Measurements from ENCODE around the gene AARS2. TPM values are rescaled to one million over a fixed set of nuclear protein-coding genes. Genes with fewer than 3 reads are reported as not detected.

Gene AARS2
- total RNA-seq, 4 donors from 2014 or later: 6.6 to 10.2 (median 7.8) TPM

- intact Hi-C loops (cut with DNase I): no loop called here
- H3K9me3 ChIP-seq: no peaks in the 10 kb centered on the region
- peaks cover 26 to 52% (median 40%) of the 10 kb centered on the region in 4 donors for H3K4me1 ChIP-seq
- TF ChIP-seq EP300 (IDR thresholded peaks at IDR 0.05) (no peak), POLR2AphosphoS5 (IDR thresholded peaks at IDR 0.05) (no peak), POLR2A (IDR thresholded peaks at IDR 0.05; ENCODE audit: low read depth) (no peak)
- DNase-seq (ENCODE audit: extremely low spot score): no peak
- WGBS: 65% methylated on average over 17 of the region's 17 CpGs
- peak overlapping the region; percentile 85 to 90 (median 86) for H3K27ac ChIP-seq (replicated peaks in 1 of 4)
- peak overlapping the region; percentile 75 to 86 (median 80) for H3K4me3 ChIP-seq
- peaks cover 0 to 6% (median 0%) of the 10 kb centered on the region in 4 donors for H3K36me3 ChIP-seq
- H3K27me3 ChIP-seq: peaks cover 4 to 29% (median 15%) of the 10 kb centered on the region in 4 donors
These were observed 47.4 kb downstream of the AARS2 start for GRCh38 chr6:44265722-44266233.

- peak within 1 kb of the TSS; percentile 75 to 86 (median 80) for H3K4me3 ChIP-seq
- intact Hi-C loops (cut with DNase I): no loop called here
- peaks cover 0 to 8% (median under 1%) of the 10 kb centered on the region in 4 donors for H3K36me3 ChIP-seq
- peak; percentile 98 for DNase-seq (ENCODE audit: extremely low spot score)
- H3K4me1 ChIP-seq: peaks cover 23 to 46% (median 35%) of the 10 kb centered on the region in 4 donors
- H3K27ac ChIP-seq (replicated peaks in 1 of 4): peak within 1 kb of the TSS; percentile 85 to 90 (median 86)
- H3K9me3 ChIP-seq: no peaks in the 10 kb centered on the region
- under 1% methylated on average over 67 of the region's 72 CpGs for WGBS
- TF ChIP-seq POLR2A (IDR thresholded peaks at IDR 0.05; ENCODE audit: low read depth): peak; percentile 62
- TF ChIP-seq POLR2AphosphoS5 (IDR thresholded peaks at IDR 0.05): peak; percentile 78 to 89
- peak in 2 of 3 experiments; percentile 20 to 22 for TF ChIP-seq CTCF (IDR thresholded peaks at IDR 0.05)
- no peak for TF ChIP-seq EP300 (IDR thresholded peaks at IDR 0.05)
- peaks cover 4 to 23% (median 11%) of the 10 kb centered on the region in 4 donors for H3K27me3 ChIP-seq
These were observed 48.0 kb downstream of the AARS2 start, which contains the start of gene NFKBIE for GRCh38 chr6:44265007-44265721. Gene NFKBIE, minus strand, starts transcription at chr6:44265551. Its CDS starts 205 bp downstream, at chr6:44265346.

- no peak for DNase-seq (ENCODE audit: extremely low spot score)
- intact Hi-C loops (cut with DNase I): no loop called here
- WGBS: 7% methylated on average over 10 of the region's 13 CpGs
These were observed 48.8 kb downstream of the AARS2 start for GRCh38 chr6:44264154-44265006.

GRCh38 chr6:44263354-44264100 lies 49.6 kb downstream of the AARS2 start:
- Histone ChIP-seq H3K27ac (replicated peaks in 1 of 4) (peak overlapping the region in 1 of 4 donors; percentile 87), H3K27me3 (peaks cover 0 to 8% (median under 1%) of the 10 kb centered on the region in 4 donors), H3K4me3 (peak overlapping the region; percentile 75 to 86 (median 80)), H3K4me1 (peaks cover 21 to 44% (median 33%) of the 10 kb centered on the region in 4 donors), H3K36me3 (peaks cover 0 to 25% (median 9%) of the 10 kb centered on the region in 4 donors), H3K9me3 (no peaks in the 10 kb centered on the region)
- no peak for TF ChIP-seq POLR2A (IDR thresholded peaks at IDR 0.05; ENCODE audit: low read depth)
- TF ChIP-seq CTCF (IDR thresholded peaks at IDR 0.05): no peak
- TF ChIP-seq POLR2AphosphoS5 (IDR thresholded peaks at IDR 0.05): no peak
- no peak for TF ChIP-seq EP300 (IDR thresholded peaks at IDR 0.05)
- 55% methylated on average over 9 of the region's 9 CpGs for WGBS
- DNase-seq (ENCODE audit: extremely low spot score): no peak
- intact Hi-C loops (cut with DNase I): no loop called here

More at GRCh38 chr6:44264154-44265006, 48.8 kb downstream of the AARS2 start:
- no peaks in the 10 kb centered on the region for H3K9me3 ChIP-seq
- H3K36me3 ChIP-seq: peaks cover 0 to 16% (median 4%) of the 10 kb centered on the region in 4 donors
- peaks cover 21 to 44% (median 33%) of the 10 kb centered on the region in 4 donors for H3K4me1 ChIP-seq
- TF ChIP-seq CTCF (IDR thresholded peaks at IDR 0.05) (no peak), POLR2AphosphoS5 (IDR thresholded peaks at IDR 0.05) (no peak), EP300 (IDR thresholded peaks at IDR 0.05) (no peak), POLR2A (IDR thresholded peaks at IDR 0.05; ENCODE audit: low read depth) (no peak)
- peak overlapping the region; percentile 85 to 90 (median 86) for H3K27ac ChIP-seq (replicated peaks in 1 of 4)
- peak overlapping the region; percentile 75 to 86 (median 80) for H3K4me3 ChIP-seq
- H3K27me3 ChIP-seq: peaks cover 4 to 16% (median 6%) of the 10 kb centered on the region in 4 donors
